SK-MEL-5 (cell line): ENCODE data around the gene ZNF664. TPM values are rescaled to one million over a fixed set of nuclear protein-coding genes. Genes with fewer than 3 reads are reported as not detected.

ENCODE experiments used
- DNase-seq: peaks from one replicate; pipeline ENCODE4 v3.0.0-alpha.2; 2016; ENCODE audit warnings: low read depth, low spot score
- in situ Hi-C: cut with HindIII; loops from 2 replicates; pipeline ENCODE4 v1.10.0; 2016; ENCODE audit warnings: low sequenced_read_pairs, high pct_unique_total_duplicates, low pct_unique_long_range_greater_than_20kb
- total RNA-seq: library from RNA; depleted of rRNA; stranded (reverse); fragments of >200 nt; shearing (Covaris generic); gene quantifications from 2 replicates; pipeline ENCODE4 v1.2.3, GENCODE V29; 2014

Gene ZNF664
- total RNA-seq, 1 experiment from 2014 or later, result 74.1 TPM

- peak; percentile 20 for DNase-seq
- in situ Hi-C loops, result no loop called here
Observed at GRCh38 chr12:123971770-123972456, 1.1 kb upstream of the ZNF664 start.

GRCh38 chr12:123973552-123974341 is 732 bp downstream of the ZNF664 start:
- no peak for DNase-seq
- in situ Hi-C loops, result no loop called here

DNA sequence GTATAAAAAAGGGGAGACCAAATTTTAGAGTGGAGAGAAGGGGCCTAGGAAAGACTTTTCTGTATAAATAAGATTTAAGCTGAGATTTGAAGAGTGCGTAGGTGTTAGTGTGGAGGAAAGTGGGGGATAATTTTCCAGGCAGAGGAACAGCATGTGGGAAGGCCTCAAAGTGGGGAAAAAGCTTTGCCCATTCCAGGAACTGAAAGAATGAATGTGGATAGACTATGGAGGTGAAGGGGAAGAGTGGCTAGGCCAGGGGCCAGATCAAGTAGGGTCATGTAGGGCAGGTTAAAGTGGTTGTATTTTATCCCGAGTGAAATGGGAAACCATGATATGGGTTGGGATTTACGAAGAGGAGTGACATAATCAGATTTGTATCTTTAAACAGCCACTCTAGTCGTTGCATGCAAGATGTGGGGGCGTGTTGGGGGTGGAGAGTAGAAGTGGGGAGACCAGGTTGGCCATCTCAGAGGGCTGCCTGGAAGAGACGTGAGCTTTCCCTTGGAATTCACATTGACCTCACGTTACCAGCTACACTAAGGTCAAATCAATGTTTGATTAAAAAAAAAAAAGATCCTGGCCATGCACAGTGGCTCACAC is 3.3 kb downstream of the ZNF664 start:
- DNase-seq, result no peak
- in situ Hi-C loops, result no loop called here

DNA sequence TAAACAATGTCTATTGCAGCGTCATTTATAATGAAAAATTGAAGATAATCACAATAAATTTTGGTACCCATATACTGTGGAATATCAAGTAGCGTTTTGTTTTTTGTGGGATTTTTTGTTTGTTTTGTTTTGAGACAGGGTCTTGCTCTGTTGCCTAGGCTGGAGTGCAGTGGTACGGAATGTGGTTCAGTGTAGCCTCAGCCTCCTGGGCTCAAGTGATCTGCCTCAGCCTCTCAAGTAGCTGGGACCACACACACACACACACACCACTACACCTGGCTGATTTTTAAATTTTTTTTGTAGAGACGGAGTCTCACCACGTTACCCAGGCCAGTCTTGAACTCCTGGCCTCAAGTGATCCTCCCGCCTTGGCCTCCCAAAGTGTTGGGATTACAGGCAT is 6.6 kb downstream of the ZNF664 start:
- in situ Hi-C loops, result no loop called here
- DNase-seq, result no peak

DNA sequence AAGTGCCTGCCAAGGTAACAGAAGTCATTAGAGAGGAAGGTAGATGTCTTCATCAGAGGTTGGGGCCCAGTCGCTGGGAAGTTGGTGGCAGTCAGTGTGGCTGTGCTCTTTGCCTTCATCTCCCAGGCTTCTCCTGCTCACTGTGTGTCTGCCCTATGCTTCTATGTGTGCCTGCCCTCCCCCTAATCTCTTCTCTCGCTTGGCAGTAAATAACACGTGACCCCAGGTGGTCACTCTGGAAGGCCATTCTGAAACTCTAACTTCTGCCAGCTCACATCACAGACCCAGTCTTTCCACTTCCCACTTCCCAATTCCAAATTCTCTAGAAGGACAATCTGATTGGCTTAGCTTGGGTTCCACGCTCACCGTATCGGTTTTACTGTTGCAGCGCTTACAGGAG is 9.3 kb downstream of the ZNF664 start:
- DNase-seq, result no peak
- in situ Hi-C loops, result no loop called here

DNA sequence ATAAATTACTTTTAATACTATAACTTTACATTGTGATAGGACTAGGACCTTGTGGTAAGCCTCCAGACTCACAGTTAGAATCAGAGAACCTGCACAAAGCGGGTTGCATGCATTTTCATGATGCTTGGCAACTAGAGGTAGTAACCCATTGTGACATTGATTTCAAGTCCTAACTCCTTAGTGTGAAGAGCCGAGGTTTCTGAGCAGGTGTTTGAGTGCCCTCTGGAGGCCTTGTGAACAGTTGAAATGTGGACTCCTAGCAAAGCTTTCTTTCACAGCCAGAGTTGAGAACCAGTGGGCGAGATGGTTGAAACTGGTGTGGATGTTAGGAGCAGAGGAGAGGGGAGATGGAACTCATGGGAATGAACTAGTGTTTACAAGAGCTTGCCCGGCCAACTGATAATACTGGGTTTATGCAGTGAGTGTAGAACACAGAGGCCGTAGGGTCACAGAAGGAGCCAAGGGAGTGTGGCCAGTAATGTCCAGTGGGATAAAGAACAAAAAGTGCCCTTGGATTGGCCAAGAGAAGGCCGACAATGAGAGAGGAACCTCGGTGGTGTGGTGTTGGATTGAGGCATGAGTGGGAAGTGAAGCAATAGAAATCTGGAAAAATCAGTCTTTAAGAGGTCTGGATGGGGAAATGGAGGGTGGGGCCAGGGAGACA is 10.9 kb downstream of the ZNF664 start:
- in situ Hi-C loops, result no loop called here
- peak; percentile 87 for DNase-seq

GRCh38 chr12:123984903-123985302 is 11.9 kb downstream of the ZNF664 start:
- in situ Hi-C loops, result no loop called here
- no peak for DNase-seq

- peak; percentile 36 for DNase-seq
- in situ Hi-C loops, result no loop called here
Observed at GRCh38 chr12:123986374-123986965, 13.5 kb downstream of the ZNF664 start.

GRCh38 chr12:123987022-123987421 is 14.0 kb downstream of the ZNF664 start:
- in situ Hi-C loops, result no loop called here
- no peak for DNase-seq

- DNase-seq, result no peak
- in situ Hi-C loops, result no loop called here
Observed at GRCh38 chr12:123989168-123989567, 16.2 kb downstream of the ZNF664 start.

DNA sequence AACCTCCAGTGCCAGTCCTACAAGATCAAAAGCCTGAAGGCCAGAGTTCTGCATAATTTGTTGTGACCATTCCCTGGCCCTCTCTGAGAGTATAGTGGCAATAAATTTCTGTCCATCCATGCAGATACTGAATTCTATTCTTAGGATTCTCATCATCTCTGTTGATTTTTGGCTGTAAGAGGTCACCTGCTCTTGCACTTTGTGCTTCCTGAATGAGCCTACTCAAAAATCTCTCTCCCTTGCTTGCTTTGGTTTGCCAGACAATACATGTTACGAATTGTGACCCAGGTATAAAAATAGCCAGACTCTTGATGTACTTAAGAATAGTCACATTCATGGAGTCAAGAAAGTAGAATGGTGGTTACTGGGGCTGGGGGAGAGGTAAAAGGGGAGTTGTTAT is 16.7 kb downstream of the ZNF664 start:
- in situ Hi-C loops, result no loop called here
- no peak for DNase-seq

- in situ Hi-C loops, result no loop called here
- DNase-seq, result peak; percentile 38
Observed at GRCh38 chr12:123990511-123990910, 17.5 kb downstream of the ZNF664 start.

DNA sequence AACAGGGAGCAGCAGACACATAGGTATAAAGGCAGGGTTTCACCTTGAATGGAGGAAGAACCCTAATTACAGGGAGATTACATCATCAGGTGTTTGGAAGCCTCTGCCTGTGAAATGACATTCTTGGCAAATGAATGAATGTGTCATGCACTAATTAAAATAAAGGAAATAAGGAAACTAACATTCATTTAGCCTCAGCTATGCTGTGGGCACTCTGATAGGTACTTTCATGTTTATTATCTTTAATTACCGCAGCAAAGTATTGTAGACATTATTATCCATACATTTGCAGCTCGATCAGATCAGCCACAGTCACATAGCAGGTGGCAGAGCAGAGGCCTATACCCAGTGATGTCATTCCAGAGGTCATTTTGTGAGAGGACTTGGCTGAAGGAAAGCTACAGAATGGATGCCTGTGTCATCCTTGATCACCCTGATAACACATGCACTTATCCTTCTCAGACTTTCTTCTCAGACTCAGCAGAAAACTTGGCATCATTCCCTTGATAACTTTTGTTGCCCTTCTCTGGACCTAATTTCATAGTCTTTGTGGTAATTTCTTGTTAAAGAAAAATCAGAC is 18.4 kb downstream of the ZNF664 start:
- in situ Hi-C loops, result no loop called here
- no peak for DNase-seq

DNA sequence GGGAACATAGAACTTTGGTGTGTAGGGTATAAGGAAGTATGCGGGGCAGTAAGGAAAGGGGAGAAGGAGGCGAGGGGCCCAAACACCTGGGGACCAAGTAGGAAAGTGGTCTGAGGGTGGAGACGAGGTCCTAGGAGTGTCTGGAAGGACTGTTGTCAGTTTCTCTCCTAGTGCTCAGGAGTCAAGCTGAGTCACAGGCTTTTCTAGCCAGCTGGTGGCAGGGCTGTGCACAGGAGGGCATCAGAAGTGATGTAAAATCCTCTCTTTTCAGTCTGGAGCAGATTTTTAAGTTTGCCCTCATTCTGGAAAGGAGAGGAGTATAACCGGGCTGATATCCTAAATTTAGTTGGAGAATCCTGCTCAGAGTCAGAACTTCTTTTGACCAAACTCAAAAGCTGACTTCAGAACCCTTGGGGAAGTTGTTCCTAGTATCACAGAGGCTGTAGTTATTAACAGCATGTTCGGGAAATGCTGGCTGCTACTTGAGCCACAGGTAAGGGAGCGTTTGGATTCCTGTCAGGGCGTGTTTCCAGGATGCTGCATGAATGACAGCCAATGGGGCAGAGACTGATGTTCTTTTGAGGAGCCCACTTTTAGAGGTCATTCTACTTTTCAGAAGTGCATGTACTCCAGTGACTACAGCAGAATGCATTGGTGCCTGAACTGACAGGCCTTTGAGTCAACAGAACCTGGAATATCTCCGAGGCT is 19.3 kb downstream of the ZNF664 start:
- DNase-seq, result no peak
- in situ Hi-C loops, result no loop called here

DNA sequence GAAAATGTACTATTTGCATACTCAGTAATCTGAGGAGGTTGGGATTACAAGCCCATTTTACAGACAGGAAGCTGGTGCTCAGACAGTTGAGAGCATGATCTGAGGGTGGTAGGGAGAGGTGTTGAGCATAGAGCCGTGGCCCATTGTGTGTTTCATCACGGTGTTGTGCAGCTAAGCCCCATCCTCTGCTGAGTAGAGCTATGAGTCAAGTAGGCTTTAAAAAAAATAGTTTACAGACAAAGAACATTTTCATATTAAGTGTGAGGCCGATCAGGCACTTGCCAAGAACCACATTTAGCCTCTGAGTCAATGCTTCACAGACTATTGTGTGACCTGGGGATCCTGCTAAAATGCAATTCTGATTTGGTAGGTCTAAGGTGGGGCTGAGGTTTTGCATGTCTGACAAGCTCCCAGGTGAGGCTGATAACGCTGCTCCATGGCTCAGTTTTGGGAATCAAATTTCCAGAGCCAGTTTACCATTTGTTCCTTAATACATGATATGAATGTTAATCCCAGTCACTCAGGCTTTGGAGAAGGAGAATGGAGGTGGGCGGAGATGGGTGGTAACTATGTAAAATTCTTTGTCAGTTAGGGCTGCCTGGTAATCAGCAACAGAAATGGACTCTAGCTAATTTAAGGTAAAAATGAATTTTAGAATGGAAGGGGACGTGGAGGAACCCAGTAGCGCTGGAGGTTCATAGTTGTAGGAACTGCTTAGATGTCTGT is 22.2 kb downstream of the ZNF664 start:
- in situ Hi-C loops, result no loop called here
- no peak for DNase-seq

- DNase-seq, result peak; percentile 97
- in situ Hi-C loops, result no loop called here
Observed at GRCh38 chr12:123996581-123996980, 23.6 kb downstream of the ZNF664 start.
